Glutamatergic neuron (in vitro differentiated cells): ENCODE data around the gene SAFB. TPM values are rescaled to one million over a fixed set of nuclear protein-coding genes. Genes with fewer than 3 reads are reported as not detected.

Source experiments
- DNase-seq: peaks from one replicate; pipeline ENCODE4 v3.0.0; 2022
- H3K27ac Mint-ChIP-seq: one replicate; pipeline ENCODE4 v1.8.0; 2020; ENCODE audit warnings: mild to moderate bottlenecking, mixed read lengths, inconsistent platforms; ENCODE audit not compliant: unreplicated experiment
- H3K27me3 Mint-ChIP-seq: one replicate; pipeline ENCODE4 v1.8.0; 2020; ENCODE audit warnings: mild to moderate bottlenecking, moderate library complexity, mixed read lengths, inconsistent platforms; ENCODE audit not compliant: unreplicated experiment
- H3K36me3 Mint-ChIP-seq: one replicate; pipeline ENCODE4 v1.8.0; 2020; ENCODE audit warnings: mild to moderate bottlenecking, mixed read lengths, inconsistent platforms; ENCODE audit not compliant: unreplicated experiment
- H3K4me1 Mint-ChIP-seq: one replicate; pipeline ENCODE4 v1.8.0; 2020; ENCODE audit warnings: mild to moderate bottlenecking, low read depth, mixed read lengths, inconsistent platforms; ENCODE audit not compliant: unreplicated experiment
- H3K4me3 Mint-ChIP-seq: one replicate; pipeline ENCODE4 v1.8.0; 2020; ENCODE audit warnings: mild to moderate bottlenecking, mixed read lengths, inconsistent platforms; ENCODE audit not compliant: unreplicated experiment
- H3K9me3 Mint-ChIP-seq: one replicate; pipeline ENCODE4 v1.8.0; 2020; ENCODE audit warnings: mild to moderate bottlenecking, moderate library complexity, mixed read lengths, inconsistent platforms; ENCODE audit not compliant: unreplicated experiment
- CTCF ChIP-seq: fragments of 200-600 bp; sonication (generic); IDR thresholded peaks from one replicate; pipeline ENCODE4 v1.5.0; 2021; ENCODE audit not compliant: partially characterized antibody, unreplicated experiment
- total RNA-seq: library from RNA; stranded (reverse); fragmentation: NEBNext Ultra II Directional; extraction: Animal tissue kit (Norgen Biotek cat#: 25700); gene quantifications from one replicate; pipeline ENCODE4 v1.2.1, GENCODE V29; 2021; ENCODE audit not compliant: unreplicated experiment

The SAFB gene
- total RNA-seq, 1 donor from 2014 or later: 133 TPM

DNA sequence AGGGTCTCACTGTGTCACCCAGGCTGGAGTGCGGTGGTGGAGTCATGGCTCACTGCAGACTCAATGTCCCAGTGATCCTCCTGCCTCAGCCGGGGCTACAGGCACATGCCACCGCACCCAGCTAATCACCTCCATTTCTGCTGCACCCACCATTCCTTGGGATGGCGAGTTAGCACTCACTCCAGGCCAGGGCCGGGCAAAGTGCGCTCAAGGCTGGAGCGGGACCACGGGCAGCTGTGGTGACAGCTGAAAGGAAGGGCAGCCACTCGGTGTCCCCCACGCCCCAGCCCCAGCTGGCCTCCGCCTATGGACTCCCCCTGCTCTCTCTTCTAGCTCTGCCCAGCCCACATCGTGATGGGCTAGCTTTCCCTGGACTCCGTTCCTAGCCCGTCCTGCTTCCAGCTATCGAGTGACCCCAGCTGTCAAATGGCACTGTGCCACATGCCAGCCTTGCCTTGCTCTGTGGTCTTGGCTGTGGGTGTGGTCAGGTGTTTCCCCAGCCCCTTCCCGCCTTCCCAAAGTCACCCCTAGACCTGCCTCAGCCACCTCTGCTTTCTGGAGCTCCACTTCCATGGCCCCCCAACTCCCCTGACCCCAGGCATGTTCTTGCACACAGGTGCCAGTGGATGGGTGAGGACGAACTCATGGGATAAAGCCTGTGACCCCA lies 53.4 kb downstream of the SAFB start:
- H3K4me1 Mint-ChIP-seq: peaks cover 12% of the 10 kb centered on the region
- H3K27me3 Mint-ChIP-seq: peaks cover 11% of the 10 kb centered on the region
- peaks cover 3% of the 10 kb centered on the region for H3K36me3 Mint-ChIP-seq
- H3K4me3 Mint-ChIP-seq: peak overlapping the region; percentile 40
- no peak for DNase-seq
- peak overlapping the region; percentile 75 for H3K27ac Mint-ChIP-seq
- TF ChIP-seq CTCF: no peak
- peaks cover 16% of the 10 kb centered on the region for H3K9me3 Mint-ChIP-seq

DNA sequence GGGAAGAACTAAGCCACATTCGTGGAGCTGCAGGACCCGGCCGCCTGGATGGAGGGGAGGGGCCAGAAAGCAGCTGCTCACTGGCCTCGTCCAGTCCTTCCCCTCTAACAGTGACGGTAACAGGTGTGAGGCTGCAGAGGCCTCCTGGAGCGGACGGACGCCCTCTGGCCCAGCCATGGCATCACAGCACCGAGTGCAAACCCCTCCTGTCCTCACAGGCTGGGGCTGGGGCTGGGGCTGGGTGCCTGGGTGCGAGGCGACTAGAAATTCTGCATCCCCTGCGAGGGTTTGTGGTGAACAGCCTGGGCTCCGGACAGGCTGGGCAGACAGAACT lies 53.9 kb downstream of the SAFB start:
- TF ChIP-seq CTCF: no peak
- Mint-ChIP-seq H3K4me1 (peaks cover 16% of the 10 kb centered on the region), H3K4me3 (peak overlapping the region; percentile 40), H3K27me3 (peaks cover 16% of the 10 kb centered on the region), H3K27ac (peak overlapping the region; percentile 75), H3K9me3 (peaks cover 21% of the 10 kb centered on the region), H3K36me3 (peaks cover 7% of the 10 kb centered on the region)
- DNase-seq: peak; percentile 60

DNA sequence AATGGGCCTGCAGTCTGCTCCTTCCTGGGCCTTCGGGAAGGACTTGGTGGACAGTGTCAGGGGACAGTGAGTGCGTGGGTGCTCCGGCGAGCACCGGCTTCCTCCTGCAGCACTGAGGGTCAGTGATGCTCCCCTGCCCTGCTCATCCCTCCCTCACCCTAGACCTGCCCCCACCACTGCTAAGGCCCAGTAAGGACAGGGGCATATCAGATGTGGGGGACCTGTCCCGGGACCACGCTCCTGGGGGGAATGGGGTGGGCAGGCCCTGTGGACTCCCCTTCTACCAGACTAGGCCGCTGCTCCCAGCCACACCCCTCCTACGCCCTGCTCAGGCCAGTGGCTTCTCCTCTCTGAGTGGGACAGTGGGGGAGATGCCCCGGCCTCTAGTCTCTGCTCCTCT lies 54.3 kb downstream of the SAFB start:
- Mint-ChIP-seq H3K9me3 (peaks cover 21% of the 10 kb centered on the region), H3K36me3 (peaks cover 5% of the 10 kb centered on the region), H3K27me3 (peaks cover 19% of the 10 kb centered on the region), H3K27ac (no peak overlapping the region), H3K4me3 (no peak overlapping the region), H3K4me1 (peaks cover 16% of the 10 kb centered on the region)
- TF ChIP-seq CTCF: no peak
- DNase-seq: no peak

GRCh38 chr19:5677580-5677979 lies 54.7 kb downstream of the SAFB start:
- Mint-ChIP-seq H3K4me1 (peaks cover 16% of the 10 kb centered on the region), H3K36me3 (peaks cover 5% of the 10 kb centered on the region), H3K27ac (no peak overlapping the region), H3K9me3 (peaks cover 21% of the 10 kb centered on the region), H3K27me3 (peaks cover 19% of the 10 kb centered on the region), H3K4me3 (no peak overlapping the region)
- TF ChIP-seq CTCF: no peak
- no peak for DNase-seq

DNA sequence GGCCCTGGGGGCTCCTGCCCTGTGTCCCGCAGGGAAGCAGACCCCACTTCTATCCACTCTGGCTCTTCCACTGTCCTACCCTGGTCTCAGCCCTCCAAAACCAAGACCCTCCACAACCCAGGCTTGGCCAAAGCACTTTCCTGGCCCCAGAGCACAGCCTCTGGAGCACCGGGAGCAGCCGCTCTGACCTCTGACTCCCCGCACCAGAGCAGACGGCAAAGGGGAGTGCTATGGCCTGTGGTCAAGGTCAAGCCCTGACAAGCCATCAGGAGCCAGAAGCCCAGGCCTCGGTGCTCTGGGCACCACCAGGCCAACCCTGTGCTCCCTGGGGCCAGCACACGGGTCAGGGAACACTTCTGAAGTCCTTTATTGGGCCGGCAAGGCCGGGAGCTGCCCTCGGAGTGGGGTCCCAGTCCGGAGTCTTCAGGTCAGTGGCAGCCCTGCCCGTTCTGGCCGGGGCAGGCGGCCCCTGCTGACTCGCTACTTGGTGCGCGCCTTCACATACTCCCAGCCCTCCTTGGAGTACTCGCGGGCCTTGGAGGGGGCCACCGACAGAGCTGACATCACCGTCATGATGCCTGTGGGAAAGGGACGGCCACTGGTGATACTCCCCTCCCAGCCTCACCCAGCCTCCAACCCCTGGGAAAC lies 55.3 kb downstream of the SAFB start:
- no peak overlapping the region for H3K27ac Mint-ChIP-seq
- no peak for DNase-seq
- H3K36me3 Mint-ChIP-seq: peaks cover 5% of the 10 kb centered on the region
- H3K4me1 Mint-ChIP-seq: peaks cover 18% of the 10 kb centered on the region
- TF ChIP-seq CTCF: no peak
- H3K4me3 Mint-ChIP-seq: no peak overlapping the region
- peaks cover 19% of the 10 kb centered on the region for H3K9me3 Mint-ChIP-seq
- H3K27me3 Mint-ChIP-seq: peaks cover 19% of the 10 kb centered on the region
